ENCODE data around the gene GSE1. TPM values are rescaled to one million over a fixed set of nuclear protein-coding genes. Genes with fewer than 3 reads are reported as not detected.

GSE1 gene
- polyA plus RNA-seq, 6 donors from 2014 or later: 1.00 to 8.3 (median 3.9) TPM

DNA sequence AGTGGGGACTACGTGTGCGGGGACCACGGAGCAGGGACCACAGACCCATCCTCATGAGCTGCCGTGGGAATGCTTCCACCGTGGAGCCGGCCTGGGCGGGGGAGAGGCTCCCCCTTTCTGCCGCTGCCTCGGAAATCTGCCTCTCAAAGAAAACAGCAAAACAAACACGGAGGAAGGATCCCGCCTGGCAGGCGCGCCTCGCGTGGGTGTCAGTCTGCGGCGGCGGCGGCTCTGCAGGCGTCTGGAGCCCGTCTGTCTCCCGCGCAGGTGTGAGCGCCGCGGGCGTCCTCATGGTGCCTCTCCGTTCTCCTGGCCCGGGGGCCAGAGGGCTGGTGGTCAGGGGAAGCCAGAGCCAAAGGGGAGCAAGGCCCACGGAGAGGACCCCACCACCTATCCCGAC, 27.5 kb downstream of the GSE1 start:
- peaks cover 13 to 24% (median 20%) of the 10 kb centered on the region in 3 donors for H3K4me1 Mint-ChIP-seq
- DNase-seq (no peak), ATAC-seq (ENCODE audit: low read depth in 2 of 2) (no peak)
- no peak overlapping the region for H3K4me3 Mint-ChIP-seq
- H3K9me3 Mint-ChIP-seq: no peaks in the 10 kb centered on the region
- no peaks in the 10 kb centered on the region for H3K27me3 Mint-ChIP-seq
- no peak overlapping the region for H3K27ac Mint-ChIP-seq
- no peaks in the 10 kb centered on the region for H3K36me3 Mint-ChIP-seq

DNA sequence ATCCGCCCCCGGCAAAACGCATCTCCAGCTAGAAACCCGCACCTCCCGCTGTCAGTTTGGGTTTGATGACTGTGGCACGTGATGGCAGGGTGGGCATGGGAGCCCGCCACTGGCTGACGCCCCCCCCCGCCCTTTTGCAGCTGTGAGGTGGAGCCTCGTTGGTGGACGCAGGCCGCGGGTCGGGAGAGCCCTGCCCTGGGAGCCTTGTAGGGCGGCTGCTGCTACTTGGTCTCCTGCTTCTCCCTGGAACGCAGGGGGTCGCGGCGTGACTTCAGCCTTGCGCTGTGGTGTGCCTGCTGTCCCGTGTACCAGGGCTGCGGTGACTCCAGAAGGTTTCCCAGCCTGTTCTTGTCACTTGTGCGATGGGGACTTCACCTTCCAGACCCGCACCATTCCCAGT, 28.2 kb downstream of the GSE1 start:
- H3K4me1 Mint-ChIP-seq: peaks cover 20 to 27% (median 20%) of the 10 kb centered on the region in 3 donors
- no peaks in the 10 kb centered on the region for H3K36me3 Mint-ChIP-seq
- ATAC-seq (ENCODE audit: low read depth in 2 of 2) (no peak), DNase-seq (no peak)
- no peaks in the 10 kb centered on the region for H3K9me3 Mint-ChIP-seq
- H3K4me3 Mint-ChIP-seq: no peak overlapping the region
- peak overlapping the region in 1 of 6 donors; percentile 34 for H3K27ac Mint-ChIP-seq
- no peaks in the 10 kb centered on the region for H3K27me3 Mint-ChIP-seq

DNA sequence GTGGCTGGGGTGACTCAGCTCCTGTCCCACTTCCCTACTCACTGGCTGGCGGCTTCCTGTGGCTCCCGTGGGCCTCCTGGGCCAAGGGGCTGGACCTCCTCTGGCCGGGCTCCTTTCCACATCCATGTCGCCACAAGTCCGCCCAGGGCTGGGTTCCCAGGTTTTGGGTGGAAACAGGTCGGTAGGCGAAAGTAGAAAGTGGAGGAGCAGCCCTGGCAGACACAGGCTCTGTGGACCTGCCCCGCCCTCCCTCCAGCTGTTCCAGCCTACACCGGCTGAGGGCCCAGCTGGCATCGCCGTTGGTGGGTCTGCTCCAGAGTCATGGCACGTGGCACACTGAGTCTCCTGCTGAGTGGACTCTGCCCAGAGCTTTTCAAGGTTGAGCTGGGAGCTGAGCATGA, 28.7 kb downstream of the GSE1 start:
- ATAC-seq (ENCODE audit: low read depth in 2 of 2) (no peak), DNase-seq (no peak)
- H3K36me3 Mint-ChIP-seq: no peaks in the 10 kb centered on the region
- H3K27ac Mint-ChIP-seq: peak overlapping the region in 2 of 6 donors; percentile 34 to 63
- H3K4me1 Mint-ChIP-seq: peaks cover 20 to 27% (median 20%) of the 10 kb centered on the region in 3 donors
- no peaks in the 10 kb centered on the region for H3K9me3 Mint-ChIP-seq
- H3K4me3 Mint-ChIP-seq: no peak overlapping the region
- no peaks in the 10 kb centered on the region for H3K27me3 Mint-ChIP-seq

DNA sequence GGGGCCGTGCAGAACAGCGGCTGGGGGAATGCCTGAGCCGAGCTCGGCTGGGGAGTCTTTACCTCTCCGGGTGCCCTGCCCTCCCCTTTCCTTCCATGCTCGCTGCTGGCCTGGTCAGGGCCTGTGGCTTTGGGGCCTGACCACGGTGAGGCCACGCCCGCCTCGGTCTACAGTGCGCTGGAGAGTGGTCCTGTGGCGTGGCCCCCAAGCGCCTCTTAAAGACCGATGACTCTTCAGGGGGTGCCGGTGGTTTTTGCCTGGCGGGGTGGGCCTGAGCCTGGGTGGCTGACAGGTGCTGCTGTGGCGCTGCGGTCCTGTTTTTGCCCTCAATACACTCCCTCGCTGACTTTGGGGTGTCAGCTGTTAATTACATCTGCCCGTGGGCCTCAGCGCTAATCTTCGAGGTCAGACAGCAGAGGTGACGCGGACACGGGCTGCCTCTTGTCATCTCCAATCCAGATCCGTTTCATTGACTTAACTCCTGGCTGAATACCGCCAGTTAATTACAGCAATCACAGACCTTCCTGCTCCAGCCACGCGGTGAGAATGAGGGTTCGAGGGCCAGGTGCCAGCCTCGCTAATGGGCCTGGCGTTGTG, 29.7 kb downstream of the GSE1 start:
- Mint-ChIP-seq H3K4me3 (peak overlapping the region in 1 of 8 donors; percentile 29), H3K27ac (peak overlapping the region in 1 of 6 donors; percentile 52), H3K4me1 (peaks cover 20 to 26% (median 24%) of the 10 kb centered on the region in 3 donors), H3K27me3 (no peaks in the 10 kb centered on the region), H3K36me3 (no peaks in the 10 kb centered on the region), H3K9me3 (no peaks in the 10 kb centered on the region)
- DNase-seq: no peak
- no peak for ATAC-seq (ENCODE audit: low read depth in 2 of 2)

DNA sequence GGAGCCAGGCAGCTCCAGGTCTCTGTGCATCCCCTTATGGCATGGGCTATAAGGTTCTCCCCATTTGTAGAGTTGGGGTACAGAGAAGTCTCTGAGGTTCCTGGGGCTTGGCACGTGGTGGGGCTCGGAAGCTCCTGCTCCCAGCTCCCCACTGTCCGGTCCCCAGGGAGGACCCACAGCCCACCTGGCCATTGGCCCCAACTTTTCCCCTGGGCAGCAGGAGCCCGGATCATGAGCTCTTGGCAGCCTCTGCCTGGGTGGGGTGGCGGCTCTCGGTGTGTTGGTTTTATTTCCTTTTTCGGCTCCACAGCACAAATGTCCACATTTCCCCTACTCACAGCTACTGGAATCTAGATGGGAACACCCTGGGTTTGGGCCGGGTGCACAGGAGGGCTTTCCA, 30.5 kb downstream of the GSE1 start:
- Mint-ChIP-seq H3K27me3 (no peaks in the 10 kb centered on the region), H3K4me1 (peaks cover 18 to 28% (median 24%) of the 10 kb centered on the region in 3 donors), H3K27ac (peak overlapping the region in 1 of 6 donors; percentile 92), H3K9me3 (no peaks in the 10 kb centered on the region), H3K4me3 (no peak overlapping the region), H3K36me3 (no peaks in the 10 kb centered on the region)
- DNase-seq (no peak), ATAC-seq (ENCODE audit: low read depth in 2 of 2) (no peak)

DNA sequence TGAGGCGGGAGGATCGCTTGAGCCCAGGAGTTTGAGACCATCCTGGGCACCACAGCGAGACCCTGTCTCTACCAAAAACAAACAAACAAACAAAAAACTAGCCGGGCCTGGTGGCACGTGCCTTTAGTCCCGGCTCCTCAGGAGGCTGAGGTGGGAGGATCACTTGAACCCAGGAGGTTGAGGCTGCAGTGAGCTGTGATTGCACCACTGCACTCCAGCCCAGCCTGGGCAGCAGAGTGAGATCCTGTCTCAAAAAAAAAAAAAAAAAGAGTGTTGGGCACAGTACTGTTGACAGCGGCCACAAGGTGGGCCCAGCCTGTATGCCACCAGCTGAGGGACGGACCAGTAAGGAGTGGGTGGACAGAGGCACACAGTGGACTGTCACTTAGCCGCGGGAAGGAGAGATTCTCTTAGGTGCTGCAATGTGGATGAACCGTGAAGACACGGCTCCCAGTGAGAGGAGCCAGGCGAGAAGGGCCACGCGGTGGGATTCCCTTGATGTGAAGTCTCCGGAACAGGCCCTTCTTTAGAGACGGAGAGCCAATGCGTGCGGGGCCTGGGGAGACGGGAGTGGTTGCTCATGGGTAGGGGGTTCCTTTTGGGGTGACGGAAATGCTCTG, 31.1 kb downstream of the GSE1 start:
- no peak for DNase-seq
- H3K9me3 Mint-ChIP-seq: no peaks in the 10 kb centered on the region
- peak overlapping the region in 3 of 6 donors; percentile 9 to 44 (median 41) for H3K27ac Mint-ChIP-seq
- no peaks in the 10 kb centered on the region for H3K27me3 Mint-ChIP-seq
- H3K4me3 Mint-ChIP-seq: no peak overlapping the region
- ATAC-seq (ENCODE audit: low read depth in 2 of 2): no peak
- H3K36me3 Mint-ChIP-seq: peaks cover 0 to 5% of the 10 kb centered on the region in 2 donors
- peaks cover 21 to 28% (median 26%) of the 10 kb centered on the region in 3 donors for H3K4me1 Mint-ChIP-seq

DNA sequence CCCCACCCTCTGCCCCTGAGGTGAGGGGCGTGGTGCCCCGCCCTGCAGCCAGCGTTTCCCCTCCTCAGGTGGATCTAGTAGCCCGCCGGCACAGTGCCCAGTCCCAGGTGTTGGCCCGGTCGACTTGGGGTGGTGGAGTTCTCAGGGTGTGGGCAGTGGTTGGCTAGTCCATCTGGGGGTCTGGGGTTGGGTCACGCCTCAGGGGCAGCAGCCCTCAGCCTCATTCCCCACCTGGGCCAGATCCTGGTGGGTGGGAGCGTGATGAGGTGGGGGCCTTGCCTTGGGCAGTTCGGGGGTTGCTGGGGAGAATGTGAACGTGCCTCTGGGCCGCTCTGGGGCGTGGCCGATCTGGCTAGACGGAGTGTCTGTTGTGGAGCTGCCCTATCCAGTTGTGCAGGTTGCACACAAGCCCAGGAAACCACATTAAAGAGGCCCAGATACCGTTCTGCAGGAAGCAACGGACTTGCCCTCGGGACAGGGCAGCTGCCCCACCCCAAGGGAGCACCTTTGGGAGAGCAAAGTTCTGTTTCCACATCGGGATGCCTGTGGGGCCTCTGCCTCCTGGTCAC, 32.0 kb downstream of the GSE1 start:
- Mint-ChIP-seq H3K36me3 (peaks cover 0 to 5% of the 10 kb centered on the region in 2 donors), H3K9me3 (no peaks in the 10 kb centered on the region), H3K27ac (peak overlapping the region in 1 of 6 donors; percentile 59), H3K4me1 (peaks cover 19 to 26% (median 26%) of the 10 kb centered on the region in 3 donors), H3K27me3 (no peaks in the 10 kb centered on the region), H3K4me3 (peak overlapping the region in 1 of 8 donors; percentile 12)
- ATAC-seq (ENCODE audit: low read depth in 2 of 2): no peak
- no peak for DNase-seq

DNA sequence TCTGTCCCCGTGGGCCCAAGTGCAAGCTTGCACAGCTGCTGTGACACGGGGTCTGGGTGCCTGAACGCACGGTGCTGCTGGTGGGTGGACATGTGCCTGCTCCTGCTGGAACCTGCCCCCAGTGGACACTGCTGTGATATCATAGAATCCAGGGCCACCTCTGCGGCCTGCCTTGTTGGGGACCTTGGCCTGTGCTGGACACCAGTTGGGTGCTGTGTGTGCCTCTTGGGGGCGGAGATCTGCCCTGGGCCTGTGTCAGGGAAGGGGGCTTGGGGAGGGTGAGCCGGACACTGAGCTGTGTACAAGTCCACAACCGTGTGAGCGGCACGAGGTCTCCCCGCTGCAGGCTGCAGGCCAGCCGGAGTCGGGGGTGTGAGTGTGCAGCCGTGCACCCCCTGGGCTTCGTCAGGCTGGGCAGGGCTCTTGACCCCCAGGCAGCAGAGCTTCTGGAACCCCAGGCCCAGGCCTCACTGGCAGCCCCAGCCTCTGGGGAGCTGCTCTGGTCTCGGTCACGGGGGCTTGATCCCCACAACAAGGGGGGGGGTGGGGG, 33.3 kb downstream of the GSE1 start:
- peaks cover 19 to 26% (median 26%) of the 10 kb centered on the region in 3 donors for H3K4me1 Mint-ChIP-seq
- H3K27ac Mint-ChIP-seq: no peak overlapping the region
- no peaks in the 10 kb centered on the region for H3K27me3 Mint-ChIP-seq
- DNase-seq (no peak), ATAC-seq (ENCODE audit: low read depth in 2 of 2) (no peak)
- no peaks in the 10 kb centered on the region for H3K9me3 Mint-ChIP-seq
- H3K4me3 Mint-ChIP-seq: no peak overlapping the region
- peaks cover 0 to 5% of the 10 kb centered on the region in 2 donors for H3K36me3 Mint-ChIP-seq

DNA sequence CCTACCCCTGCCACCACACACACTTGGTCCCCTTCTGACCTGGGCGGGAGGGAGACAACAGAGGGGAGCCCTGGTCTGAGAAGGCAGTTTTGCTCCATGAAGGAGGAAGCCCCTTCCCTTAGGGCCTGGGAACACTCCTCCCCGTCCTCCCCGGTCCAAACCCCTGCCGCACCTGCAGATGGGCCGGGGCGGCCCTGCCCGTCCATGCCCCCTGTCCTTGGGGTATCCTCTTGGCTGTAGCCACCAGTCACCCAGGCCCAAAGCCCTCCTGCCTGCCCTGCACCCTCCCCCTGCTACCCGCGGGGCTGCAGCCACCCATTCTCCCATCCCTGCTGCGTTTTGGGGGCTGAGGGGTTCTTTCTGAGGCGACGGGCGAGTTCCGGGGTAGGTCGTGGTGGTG, 33.9 kb downstream of the GSE1 start:
- no peak for DNase-seq
- H3K9me3 Mint-ChIP-seq: no peaks in the 10 kb centered on the region
- ATAC-seq (ENCODE audit: low read depth in 2 of 2): no peak
- no peak overlapping the region for H3K4me3 Mint-ChIP-seq
- H3K4me1 Mint-ChIP-seq: peaks cover 19 to 26% (median 26%) of the 10 kb centered on the region in 3 donors
- H3K27me3 Mint-ChIP-seq: no peaks in the 10 kb centered on the region
- H3K36me3 Mint-ChIP-seq: peaks cover 0 to 5% of the 10 kb centered on the region in 2 donors
- H3K27ac Mint-ChIP-seq: peak overlapping the region in 1 of 6 donors; percentile 60

DNA sequence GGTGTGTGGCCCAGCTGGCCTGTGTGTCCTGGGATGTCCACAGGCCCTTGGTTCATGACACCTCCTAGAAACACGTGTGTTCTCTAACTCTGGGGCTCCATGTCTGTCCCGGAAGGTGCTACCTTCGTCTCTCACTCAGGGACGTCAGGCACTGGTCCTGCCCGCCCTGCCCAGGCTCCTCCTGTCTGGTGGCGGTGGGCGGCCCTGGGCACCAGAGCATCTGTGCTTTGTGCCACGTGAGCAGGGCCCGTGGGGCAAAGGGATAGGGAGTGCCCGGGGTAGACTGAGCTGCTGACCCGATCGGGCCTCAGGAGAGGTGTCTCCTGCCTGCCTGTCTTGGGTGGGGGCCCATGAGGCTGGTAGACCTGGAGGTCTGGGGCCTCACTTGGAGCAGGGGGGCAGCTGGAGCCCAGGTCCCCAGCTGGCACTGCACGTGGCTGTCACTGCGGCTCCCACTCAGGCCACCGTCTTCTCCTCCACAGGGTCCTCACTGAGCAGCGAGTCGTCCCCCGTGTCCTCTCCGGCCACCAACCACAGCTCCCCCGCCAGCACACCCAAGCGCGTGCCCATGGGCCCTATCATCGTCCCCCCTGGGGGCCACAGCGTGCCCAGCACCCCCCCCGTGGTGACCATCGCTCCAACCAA, 35.1 kb downstream of the GSE1 start:
- DNase-seq (no peak), ATAC-seq (ENCODE audit: low read depth in 2 of 2) (no peak)
- Mint-ChIP-seq H3K4me3 (no peak overlapping the region), H3K9me3 (no peaks in the 10 kb centered on the region), H3K27ac (no peak overlapping the region), H3K4me1 (peaks cover 21 to 29% (median 26%) of the 10 kb centered on the region in 3 donors), H3K27me3 (no peaks in the 10 kb centered on the region), H3K36me3 (peaks cover 0 to 5% of the 10 kb centered on the region in 2 donors)

DNA sequence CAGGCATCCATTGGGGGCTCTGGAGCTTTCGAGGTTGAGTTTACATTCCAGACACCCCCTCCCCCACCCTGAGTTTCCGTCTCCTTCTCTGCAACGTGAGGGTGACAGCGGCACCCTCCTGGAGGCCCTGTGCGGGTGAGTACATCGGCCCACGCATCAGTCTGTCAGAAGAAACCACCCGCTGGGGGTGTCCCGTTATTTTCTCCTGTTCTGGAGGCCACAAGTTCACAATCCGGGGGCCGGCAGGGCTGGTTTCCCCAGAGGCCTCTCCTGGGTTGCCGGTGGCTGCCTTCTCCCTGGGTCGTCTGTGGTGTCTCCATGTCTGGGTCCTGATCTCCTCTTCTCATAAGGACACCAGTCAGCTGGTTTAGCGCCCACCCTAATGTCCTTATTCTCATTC, 35.7 kb downstream of the GSE1 start:
- Mint-ChIP-seq H3K4me3 (no peak overlapping the region), H3K27ac (peak overlapping the region in 3 of 6 donors; percentile 4 to 70 (median 31)), H3K36me3 (peaks cover 0 to 5% of the 10 kb centered on the region in 2 donors), H3K27me3 (no peaks in the 10 kb centered on the region), H3K9me3 (no peaks in the 10 kb centered on the region), H3K4me1 (peaks cover 21 to 28% (median 26%) of the 10 kb centered on the region in 3 donors)
- no peak for ATAC-seq (ENCODE audit: low read depth in 2 of 2)
- no peak for DNase-seq

DNA sequence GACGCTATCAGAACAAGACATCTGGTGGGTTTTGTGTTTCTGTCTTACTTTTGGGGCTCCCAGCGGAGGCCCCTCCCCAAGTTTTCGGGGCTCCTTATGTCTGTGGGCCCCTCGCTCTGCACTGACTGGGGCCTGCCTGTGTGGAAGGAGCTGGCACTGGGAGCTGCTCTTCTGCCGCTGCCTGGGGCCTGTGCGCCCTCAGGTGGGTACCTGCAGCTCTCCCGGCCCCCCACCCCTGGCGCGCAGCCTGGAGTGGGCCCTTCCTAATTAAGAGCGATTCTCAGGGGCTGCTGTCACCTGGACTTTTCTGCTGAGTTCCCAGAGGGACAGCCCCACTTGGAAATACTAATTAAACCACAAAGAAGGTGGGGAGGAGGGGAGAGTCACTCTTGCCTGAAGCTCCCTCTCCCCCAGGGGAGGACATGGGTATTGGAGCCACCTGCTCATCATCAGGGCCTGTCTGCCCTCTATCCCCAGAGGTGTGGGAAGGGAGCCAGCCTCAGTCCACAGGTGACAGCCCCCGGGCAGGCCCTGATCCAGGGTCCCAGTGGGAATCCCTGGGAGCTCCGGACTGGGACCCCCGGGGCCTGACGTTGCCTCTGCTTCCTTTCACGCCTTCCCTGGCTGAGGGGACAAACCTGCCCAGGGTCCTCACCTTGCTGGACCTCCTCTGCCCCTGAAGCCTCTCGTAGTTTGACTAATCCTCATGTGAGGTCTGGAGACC, 36.5 kb downstream of the GSE1 start:
- Mint-ChIP-seq H3K27ac (peak overlapping the region in 2 of 6 donors; percentile 4 to 30), H3K36me3 (peaks cover 0 to 5% of the 10 kb centered on the region in 2 donors), H3K4me3 (no peak overlapping the region), H3K4me1 (peaks cover 17 to 21% (median 20%) of the 10 kb centered on the region in 3 donors), H3K27me3 (no peaks in the 10 kb centered on the region), H3K9me3 (no peaks in the 10 kb centered on the region)
- ATAC-seq (ENCODE audit: low read depth in 2 of 2) (no peak), DNase-seq (no peak)

Measured in naive B cell (primary cell).